GM12873 (cell line): Measurements from ENCODE around the gene AATF.

ENCODE experiments used
- TF ChIP-seq, protein P1 (sequence below): IDR thresholded peaks from 2 replicates; pipeline ENCODE4 v1.5.1; 2012; ENCODE audit warnings: low read depth, mild to moderate bottlenecking, moderate library complexity, low read length, control low read depth; ENCODE audit not compliant: insufficient read depth; ENCODE audit errors: missing control alignments

AATF gene

DNA sequence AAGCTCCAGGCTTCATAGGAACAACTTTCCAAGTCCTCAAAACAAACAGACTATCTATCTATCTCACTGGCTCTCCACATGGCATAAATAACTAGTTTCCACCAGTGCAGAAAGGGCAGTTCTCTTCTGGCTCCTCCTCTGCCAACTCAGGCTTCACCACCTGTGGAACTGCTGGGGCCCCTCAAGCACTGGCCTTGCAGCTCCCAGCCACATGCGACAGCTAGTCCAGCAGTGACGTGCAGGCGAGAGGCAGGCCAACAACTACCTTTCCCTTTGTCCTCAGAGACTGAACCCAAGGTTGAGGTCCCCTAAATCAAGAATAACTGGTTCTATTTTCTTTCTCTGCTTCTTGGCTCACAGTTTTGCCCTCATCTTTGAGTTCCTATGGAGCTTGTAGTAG lies 137.6 kb downstream of the AATF start:
- TF ChIP-seq, protein P1, sequence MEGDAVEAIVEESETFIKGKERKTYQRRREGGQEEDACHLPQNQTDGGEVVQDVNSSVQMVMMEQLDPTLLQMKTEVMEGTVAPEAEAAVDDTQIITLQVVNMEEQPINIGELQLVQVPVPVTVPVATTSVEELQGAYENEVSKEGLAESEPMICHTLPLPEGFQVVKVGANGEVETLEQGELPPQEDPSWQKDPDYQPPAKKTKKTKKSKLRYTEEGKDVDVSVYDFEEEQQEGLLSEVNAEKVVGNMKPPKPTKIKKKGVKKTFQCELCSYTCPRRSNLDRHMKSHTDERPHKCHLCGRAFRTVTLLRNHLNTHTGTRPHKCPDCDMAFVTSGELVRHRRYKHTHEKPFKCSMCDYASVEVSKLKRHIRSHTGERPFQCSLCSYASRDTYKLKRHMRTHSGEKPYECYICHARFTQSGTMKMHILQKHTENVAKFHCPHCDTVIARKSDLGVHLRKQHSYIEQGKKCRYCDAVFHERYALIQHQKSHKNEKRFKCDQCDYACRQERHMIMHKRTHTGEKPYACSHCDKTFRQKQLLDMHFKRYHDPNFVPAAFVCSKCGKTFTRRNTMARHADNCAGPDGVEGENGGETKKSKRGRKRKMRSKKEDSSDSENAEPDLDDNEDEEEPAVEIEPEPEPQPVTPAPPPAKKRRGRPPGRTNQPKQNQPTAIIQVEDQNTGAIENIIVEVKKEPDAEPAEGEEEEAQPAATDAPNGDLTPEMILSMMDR = no peak

DNA sequence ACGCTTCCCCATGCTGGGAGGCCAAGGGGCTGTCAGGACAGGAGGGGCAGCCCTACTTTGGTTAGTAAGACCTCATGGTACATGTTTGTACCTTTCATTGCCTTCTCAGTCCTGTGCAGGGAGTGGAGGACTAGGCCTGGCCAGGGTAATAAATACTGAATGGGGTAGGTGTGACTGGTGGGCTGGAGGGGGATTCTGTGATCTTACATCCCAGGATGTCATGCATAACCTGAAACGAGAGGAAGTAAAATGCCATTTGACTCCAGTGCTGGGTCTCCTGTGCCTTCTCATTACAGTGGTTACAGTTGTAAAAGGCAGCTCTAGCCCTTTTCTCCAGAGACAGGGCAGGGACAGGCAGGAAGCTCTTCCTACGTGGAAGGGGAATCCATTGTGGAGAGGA lies 138.2 kb downstream of the AATF start:
- TF ChIP-seq, protein P1 = no peak

GRCh38 chr17:37087683-37088082 lies 138.9 kb downstream of the AATF start:
- TF ChIP-seq, protein P1 = no peak

DNA sequence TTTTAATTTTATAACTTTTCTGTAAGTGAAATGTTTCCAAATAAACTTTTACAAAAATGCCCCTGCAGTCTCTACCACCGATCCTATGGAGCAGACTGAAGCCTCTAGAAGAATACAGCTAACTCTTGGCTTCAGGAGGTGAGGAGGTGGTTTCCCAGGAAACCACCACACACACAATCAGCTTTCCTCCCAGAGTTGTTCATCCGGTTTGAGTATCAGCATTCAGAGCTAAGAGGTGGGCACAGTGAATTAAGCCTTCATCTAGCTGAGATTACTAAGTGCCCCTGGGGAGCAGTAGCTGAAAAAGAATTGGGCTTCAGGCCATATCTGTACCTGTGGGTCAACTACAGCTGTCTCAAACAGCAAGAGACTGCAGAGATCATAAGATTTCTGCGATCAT lies 139.7 kb downstream of the AATF start:
- TF ChIP-seq, protein P1 = no peak

- TF ChIP-seq, protein P1 = no peak
These were observed 140.2 kb downstream of the AATF start for GRCh38 chr17:37088913-37089312.

- TF ChIP-seq, protein P1 = no peak
These were observed 141.2 kb downstream of the AATF start for GRCh38 chr17:37089956-37090355.

DNA sequence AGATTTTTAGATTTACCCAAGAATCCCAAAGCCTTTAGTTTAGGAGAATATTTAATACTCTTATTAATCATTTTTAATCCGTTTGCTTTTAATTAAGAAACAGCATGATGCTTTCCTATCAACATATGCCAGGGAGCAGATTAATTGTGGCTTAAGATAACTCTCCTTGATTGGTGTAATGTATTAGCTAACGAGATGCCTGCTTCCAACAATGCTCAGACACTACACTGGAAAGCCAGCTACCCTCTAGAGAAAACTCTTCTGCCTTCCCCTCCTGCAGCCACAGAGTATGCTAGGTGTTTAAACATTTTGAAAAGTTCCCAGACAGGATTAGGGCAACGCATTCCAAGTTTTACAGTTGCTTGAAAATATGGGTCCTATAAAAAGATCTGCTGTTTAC lies 142.2 kb downstream of the AATF start:
- TF ChIP-seq, protein P1 = no peak
